SW480 (cell line): Measurements from ENCODE around the gene MARK1.
A peak's percentile ranks its signal among the peaks of the same experiment; 100 is the strongest.
"Not testable (repeated sequence)": the region's sequence is repeated elsewhere in the genome, so short reads cannot be mapped to it uniquely, and the experiment has no call there.

Experiments
- DNase-seq: peaks from one replicate; pipeline ENCODE4 v3.0.0-alpha.2; 2016; ENCODE audit warnings: low spot score

MARK1 gene

DNA sequence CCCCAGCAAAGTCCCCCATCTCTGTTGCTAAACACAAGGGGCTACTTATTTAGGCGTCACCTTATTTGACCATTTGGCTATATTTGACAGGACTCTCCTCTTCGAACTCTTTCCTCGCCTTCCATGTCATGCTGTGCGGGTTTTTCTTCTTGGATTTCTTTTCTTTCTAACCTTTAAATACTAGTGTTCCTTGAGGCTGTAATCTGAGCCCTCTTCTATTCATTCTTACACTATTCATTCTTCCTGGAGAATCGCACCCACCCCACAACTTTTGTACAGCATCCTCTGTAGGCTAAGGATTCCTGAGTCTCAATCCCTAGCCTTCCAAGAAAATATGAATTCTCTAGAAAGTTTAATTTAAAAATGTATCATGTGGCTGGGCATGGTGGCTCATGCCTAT is 100.5 kb downstream of the MARK1 start:
- DNase-seq = no peak

DNA sequence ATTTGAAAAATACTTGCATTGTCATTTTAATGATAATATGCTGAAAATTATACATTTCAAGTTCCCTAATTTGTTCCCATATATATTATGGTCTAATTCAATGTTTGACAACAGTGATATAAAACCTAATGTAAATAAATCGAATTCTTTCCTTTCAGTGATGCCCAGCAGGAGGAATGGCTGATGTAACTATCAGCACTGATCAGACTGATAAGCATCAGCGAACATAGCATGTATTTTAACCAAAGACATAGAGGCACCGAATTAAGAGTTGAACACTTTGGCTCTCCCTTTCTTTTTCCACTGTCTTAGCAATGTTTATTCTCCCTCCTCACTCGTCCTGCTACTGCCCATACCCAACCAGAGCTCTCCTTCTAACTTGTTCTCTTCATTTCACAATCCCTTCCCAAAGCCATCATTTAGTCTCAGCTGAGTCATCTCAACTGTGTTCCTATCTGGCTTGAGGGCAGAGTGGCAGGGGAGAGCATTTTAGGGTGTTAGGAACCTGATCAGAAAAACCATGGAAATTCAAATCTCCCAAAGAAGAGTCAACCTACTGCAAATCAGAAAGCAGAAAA is 103.4 kb downstream of the MARK1 start:
- DNase-seq = no peak

DNA sequence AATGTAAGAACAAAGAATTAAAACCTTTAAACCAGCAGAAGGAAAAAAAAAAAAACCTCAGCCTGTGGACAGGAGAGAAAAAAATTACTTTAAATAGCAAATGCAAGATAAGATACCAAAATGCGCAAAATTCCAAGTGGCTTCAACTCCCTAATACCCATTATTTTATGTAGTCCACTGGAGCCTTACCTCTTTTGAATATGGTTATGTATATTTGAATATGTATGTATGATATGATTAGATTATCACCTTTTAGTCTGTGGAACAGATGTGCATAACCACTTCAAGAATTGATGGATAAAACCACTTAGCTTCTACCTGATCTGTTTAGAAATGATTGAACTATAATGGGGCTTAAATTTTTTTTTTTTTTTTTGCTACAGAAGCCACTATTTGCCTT is 109.8 kb downstream of the MARK1 start:
- no peak for DNase-seq

DNA sequence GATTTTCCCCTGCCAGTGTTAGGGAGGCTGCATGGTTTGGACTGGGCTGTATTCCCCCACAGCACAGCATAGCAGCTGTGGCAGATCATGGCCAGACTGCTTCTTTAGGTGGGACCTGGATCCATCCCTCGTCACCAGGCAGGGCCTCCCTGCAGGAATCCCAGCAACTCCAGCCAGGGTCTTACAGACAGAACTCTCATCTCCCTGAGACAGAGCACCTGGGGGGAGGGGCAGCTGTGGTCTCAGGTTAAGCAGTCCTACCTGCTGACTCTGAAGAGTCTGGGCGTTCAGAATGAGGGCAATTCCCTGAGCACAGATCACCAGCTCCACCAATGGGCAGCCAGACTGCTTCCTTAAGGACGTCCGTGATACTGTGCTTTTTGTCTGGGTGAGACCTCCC is 114.3 kb downstream of the MARK1 start:
- DNase-seq = no peak

DNA sequence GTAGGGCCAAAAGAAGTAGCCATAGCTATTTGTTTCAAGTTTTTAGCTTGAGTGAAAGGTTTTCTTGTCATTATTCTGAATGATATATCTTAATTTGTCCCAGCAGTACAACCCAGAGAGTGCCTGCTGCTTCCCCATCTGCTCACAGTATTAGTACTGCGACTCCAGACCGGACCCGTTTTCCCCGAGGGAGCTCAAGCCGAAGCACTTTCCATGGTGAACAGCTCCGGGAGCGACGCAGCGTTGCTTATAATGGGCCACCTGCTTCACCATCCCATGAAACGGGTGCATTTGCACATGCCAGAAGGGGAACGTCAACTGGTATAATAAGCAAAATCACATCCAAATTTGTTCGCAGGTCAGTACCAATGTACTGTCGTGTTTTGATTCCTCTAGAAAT is 125.1 kb downstream of the MARK1 start:
- no peak for DNase-seq

DNA sequence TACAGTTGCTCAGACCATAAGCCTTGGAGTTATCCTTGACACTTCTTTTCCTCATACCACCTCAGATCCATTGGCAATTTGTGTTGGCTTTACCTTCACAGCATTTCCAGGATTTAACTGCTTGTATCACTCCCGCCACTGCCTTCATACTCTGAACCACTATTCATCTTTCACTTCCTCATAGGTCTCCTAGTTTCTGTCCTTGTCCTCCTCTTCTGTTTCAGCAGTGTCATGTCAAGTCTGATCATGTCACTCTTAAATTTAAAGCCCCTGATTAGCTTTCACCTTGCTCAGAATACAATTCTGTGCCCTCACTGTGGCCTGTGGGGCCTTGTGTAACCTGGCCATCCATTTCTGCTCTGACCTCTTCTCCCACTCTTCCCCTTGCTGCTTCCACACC is 127.6 kb downstream of the MARK1 start:
- DNase-seq = no peak

DNA sequence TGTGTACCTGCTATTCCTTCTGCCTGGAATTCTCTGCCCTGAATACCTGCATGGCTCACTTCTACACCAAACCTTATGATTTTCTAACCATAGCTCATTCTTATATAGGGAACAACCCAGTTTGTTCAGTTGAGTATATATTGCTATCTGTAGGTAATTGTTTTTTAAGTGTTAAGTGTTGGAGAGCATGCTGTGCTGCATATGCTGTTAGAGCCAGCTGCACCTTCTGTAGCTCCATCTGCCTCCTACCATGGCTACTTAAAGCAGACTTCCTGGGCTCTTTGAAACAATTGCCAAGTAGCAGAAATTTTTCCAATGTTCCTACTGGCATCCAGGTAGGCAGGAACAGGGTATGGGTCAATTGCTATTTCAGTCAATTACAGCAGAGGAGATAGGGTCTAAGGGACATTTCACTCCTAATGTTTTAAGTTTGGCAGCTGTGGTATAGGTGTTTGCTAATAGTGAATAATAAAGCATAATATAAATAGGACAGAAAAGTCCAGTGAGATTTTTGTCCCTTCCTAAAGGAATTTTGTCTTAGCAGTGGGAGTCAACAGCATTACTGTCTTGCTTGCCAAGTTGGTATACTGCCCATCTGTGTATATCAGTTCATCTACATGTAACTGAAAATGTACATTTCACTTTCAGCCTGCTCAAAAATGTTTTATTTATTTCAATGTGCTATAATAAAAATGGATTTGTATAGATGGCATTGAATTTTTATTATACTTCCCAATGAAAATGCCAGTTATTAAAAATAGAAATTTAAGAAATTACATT is 128.2 kb downstream of the MARK1 start:
- no peak for DNase-seq

DNA sequence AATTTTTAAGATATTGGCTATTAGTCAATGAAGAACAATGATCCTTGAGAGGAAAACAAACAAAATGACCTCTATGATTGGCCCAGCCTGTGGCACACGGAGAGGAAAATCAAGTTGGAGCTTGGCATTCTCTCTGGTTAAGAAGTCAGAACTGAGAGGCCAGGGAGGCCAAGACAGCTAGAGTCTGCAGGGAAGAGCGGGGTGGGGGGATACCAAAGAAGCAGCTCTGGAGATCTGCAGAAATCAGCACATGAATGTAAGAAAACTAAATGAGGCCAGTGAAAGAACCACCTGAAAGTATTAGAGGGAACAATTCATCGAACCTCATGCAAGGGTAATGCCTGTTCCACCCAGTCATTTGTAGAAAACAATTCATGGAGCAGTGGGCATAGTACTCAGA is 138.4 kb downstream of the MARK1 start:
- no peak for DNase-seq

DNA sequence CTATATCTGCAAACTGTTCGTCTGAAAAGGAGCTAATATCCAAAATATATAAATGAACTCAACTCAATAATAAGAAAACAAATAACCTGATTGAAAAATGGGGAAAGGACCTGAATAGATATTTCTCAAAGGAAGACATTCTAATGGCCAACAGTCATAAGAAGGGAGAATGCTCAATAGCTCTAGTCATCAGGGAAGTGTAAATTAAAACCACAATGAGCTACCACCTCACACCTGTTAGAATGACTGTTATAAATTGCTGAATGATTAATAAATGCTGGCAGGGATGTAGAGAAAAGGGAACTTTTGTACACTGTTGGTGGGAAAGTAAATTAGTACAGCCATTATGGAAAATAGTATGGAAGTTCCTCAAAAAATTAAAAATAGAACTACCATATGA is 141.1 kb downstream of the MARK1 start:
- no peak for DNase-seq

DNA sequence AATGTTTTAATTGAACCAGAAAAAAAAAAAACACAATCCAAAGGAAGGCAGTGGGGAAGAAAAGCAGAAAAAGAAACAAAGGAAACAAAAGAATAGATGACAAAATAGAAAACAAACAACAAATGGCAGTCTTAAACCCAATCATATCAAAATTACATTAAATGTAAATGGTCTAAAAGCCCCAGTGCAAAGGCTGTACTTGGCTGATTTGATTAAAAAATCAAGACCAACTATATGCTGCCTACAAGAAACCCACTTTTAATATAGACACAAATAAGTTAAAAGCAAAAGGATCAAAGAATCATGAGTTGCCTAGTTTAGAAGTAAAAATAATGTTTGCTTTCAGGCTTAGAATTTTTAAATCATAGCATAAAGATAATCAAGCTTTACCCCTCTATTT is 142.4 kb downstream of the MARK1 start:
- no peak for DNase-seq

DNA sequence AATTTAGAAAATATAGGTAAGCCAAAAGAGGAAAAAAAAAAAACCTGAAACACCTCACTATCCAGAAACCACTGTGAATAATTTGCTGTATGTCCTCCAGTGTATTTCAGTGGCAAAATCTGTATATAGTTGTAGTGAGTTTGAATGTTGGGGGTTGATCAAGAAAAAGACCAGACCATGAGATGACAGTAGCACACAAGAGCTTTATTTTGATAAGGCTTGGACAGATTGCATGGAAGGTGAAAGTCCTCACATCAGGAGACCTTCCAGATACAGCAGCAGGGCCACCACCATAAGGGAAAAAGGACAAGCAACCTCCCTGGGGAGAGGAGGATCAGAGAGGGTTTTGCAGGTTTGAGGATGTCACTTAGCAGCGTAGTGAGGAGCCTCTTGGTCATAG is 146.0 kb downstream of the MARK1 start:
- DNase-seq = no peak

DNA sequence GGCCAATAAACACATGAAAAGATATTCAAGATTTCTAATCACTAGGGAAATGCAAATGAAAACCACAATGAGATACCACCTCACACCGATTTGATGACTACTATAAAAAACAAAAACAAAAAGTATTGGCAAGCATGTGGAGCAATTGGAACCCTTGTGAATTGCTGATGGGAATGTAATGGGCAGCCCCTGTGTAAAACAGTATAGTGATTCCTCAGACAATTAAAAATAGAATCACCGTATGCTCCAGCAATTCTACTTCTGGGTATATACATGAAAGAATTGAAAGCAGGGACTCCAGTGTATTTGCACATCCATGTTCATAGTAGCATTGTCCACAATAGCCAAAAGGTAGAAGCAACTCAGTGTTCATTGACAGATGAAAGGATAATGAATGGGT is 149.3 kb downstream of the MARK1 start:
- no peak for DNase-seq

DNA sequence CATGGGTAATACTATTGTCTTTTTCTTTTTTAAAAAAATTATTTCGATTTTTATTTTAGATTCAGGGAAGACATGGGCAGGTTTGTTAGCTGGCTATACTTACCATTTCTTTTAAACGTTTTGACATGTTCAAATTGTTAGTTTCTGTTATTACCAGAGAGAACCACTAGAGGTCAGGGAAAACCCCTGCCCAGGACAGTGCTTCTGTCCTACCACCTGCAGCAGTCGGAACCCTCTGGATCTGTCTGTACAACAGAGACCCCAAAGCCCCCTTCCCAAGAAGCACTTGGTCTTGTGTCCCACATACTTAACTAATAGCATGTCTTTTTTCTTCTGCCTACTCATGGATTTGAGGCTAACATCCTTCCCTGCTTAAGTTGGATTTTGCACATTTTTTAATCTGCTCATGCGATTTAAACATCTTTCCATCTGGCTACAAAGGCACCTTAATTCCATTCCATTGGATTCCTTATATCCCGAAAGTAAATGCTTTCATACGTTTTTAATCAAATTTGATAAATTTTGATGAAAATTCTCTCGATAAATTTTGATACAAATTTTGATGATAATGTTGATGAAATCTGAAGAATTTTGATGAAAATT is 152.2 kb downstream of the MARK1 start:
- peak; percentile 52 for DNase-seq

DNA sequence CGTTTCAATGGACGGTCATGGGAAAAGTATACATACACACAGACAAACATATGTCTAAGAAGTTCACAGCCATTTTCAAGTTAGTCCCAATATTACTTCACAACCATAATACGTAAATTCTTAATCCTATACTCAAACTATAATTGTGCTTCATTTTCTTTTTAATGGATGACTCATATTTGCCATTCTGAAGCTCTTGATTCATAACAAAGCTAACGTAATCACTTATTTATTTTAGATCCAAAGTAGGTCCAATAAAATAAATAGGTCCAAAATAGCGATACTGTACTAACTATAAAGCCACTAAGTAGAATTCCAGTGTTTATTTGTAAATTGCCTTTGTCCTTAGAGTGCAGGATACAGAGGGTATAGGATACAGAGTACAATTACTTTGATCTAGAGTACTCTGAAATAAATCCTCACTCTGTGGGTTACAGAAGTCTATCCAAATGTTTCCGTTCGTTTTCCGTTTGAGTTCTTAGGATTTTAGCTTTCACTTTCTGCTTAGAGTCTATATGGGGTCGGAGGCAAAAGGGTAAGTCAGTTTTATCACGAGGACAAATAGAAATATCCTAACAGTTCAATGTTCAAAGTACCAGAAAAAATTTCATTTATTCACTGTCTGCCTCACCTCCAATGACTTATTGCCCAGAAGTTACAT is 153.4 kb downstream of the MARK1 start:
- DNase-seq = no peak

DNA sequence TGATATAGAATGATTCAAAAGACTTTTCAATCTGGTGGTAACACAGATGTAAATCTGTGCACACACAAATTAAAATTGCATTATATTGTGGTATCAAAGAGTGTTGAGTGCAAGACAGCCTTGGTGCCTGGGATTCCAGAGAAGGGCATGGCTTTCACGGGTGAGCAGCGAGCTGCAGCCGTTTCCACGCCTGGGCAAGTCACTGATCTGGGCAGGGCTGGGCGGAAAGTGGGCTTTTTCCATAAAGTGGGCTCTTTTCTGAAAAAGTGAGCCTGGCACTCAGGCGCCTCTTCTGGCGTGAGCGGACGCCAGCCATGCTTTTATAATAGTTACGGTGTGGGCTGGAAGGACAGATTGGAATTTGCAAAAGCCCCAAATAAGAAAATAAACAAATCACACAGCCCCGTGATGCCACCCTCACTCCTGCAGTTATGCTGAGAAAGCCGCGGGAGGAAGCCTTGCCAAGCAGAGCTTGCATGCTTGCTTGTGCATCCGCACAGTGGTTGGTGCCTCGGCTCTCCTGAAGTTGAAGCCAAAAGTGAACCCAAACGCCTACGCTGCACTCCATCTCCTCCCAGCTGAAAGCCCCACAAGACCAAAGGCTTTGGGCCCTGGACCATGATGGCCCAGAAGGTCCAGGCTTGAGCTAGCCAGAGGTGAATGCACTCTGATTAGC is 155.1 kb downstream of the MARK1 start:
- DNase-seq = no peak

DNA sequence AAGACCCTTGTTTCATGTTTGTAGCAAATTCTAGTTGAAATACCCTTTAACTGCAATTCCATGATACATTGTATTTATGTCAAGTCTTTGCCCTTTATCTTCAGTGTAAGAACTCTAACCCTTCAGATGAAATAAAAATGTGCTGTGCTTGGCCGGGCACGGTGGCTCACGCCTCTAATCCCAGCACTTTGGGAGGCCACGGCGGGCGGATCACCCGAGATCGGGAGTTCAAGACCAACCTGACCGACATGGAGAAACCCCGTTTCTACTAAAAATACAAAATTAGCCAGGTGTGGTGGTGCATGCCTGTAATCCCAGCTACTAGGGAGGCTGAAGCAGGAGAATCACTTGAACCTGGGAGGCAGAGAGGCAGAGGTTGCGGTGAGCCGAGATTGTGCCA is 155.8 kb downstream of the MARK1 start:
- not testable (repeated sequence) for DNase-seq

DNA sequence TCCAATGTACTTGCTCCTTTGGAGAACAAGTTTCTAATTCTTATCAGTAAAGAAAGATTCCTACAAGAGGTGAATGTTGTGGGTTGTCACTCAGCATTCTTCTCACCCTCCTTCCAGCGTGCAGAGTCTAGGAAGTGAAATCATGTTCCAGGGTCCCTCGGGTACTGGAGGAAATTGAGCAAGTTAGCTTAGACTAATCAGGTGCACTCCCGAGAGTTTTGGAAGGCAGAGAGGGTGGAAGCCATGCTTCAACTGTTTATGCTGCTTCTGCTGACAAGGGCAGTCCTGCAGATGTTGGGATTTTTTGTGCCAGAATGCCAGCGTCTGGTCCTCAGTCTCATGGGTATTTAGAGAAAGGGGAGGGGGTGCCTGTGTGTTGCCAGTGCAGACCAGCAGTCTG is 157.0 kb downstream of the MARK1 start:
- no peak for DNase-seq

DNA sequence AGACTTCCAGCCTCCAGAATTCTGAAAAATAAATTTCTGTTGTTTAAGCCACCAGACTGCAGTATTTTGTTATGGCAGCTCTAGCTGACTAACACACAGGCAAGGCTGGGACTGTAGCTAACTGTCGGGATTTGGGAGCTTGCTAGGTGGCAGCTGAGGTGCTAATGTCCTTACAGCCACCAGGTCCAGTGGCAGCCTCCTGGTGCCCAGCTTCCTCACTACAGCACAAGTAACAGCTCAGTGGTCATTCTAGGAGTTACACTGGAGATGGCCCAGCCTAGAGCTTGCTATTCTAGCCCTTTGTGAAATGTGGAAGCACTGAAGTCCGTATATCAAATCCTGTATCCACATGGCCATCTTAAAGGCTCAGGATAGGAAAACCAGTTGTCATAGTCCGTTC is 157.9 kb downstream of the MARK1 start:
- peak; percentile 23 for DNase-seq

DNA sequence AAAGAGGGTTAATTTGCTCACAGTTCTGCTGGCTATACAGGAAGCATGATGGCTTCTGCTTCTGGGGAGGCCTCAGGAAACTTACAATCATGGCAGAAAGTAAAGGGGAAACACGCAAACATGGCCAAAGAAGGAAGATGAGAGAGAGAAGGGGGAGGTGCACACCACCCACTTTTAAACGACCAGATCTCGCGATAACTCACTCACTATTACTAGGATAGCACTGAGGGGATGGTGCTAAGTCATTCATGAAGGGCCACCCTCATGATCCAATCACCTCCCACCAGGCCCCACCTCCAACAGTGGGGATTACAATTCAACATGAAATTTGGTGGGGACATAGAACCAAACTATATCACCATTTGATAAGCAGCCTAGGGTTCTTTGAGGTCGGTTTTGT is 159.9 kb downstream of the MARK1 start:
- no peak for DNase-seq

DNA sequence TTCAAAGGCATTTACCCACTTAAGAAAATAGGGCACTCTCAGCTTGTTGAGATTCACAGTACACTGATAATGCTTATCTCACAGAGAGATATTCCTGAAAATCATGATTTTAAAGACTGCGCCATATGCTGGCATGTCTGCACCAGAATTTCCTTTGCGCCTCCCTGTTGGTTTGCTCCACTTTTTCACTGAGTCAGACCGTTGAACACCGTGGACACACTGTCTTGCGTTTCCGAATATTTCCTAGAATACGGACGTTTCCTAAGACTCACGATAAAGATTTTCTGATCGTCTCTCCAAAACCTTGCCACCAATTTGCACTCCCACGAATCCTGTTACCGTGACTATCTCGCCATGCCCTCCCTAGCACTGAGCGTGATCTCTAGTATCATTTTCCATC is 161.7 kb downstream of the MARK1 start:
- DNase-seq = no peak

DNA sequence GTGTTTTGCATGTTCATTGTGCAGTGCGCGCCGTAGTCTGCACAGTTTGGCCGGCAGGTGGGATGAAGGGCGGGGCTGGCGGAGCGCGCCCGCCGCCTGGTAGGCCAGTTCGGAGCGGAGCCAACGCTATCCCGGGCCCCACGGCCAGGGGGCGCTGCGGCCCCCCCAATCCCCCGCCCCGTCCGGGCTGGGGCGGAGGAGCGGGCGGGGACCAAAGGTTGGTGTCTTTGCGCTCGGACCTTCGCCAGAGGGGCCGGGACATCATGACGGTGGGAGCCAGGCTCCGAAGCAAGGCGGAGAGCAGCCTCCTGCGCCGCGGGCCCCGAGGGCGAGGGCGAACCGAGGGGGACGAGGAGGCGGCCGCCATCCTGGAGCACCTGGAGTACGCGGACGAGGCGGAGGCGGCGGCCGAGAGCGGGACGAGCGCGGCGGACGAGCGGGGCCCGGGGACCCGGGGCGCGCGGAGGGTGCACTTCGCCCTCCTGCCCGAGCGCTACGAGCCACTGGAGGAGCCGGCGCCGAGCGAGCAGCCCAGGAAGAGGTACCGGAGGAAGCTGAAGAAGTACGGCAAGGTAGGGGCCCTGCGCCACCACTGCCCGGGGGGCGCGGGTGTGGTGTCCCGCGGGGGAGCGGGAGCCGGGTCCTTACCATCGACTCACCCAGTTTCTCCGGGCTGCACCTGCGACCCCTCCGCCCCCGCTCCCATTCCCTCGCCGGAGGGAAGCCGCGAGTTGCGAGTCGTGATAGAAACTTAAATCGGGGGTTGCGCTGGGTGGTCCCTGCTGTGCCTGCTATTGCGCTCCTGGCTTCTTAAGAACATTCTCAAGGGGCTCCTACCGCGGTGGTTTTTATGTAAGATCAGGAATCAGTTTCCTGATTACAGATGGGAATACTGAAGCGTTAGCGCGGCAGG is 162.5 kb downstream of the MARK1 start, which contains the start of gene C1orf115:
TSS of gene C1orf115 (plus strand) at position 224 of the 913 bp plus-strand sequence. CDS start at position 264, 40 bp downstream.
- peak; percentile 45 for DNase-seq
